Suprapubic skin (tissue), 3 donors: Measurements from ENCODE around the gene ZSWIM6.

Experiments
- EP300 ChIP-seq: sonication (generic); formaldehyde crosslinking; IDR thresholded peaks from one replicate; pipeline ENCODE4 v1.6.1; 2017; ENCODE audit warnings: antibody characterized with exemption
- POLR2A ChIP-seq, 2 donors: fragments of 450-650 bp; IDR thresholded peaks; one replicate each; pipeline ENCODE4 v1.6.1; 2017; ENCODE audit warnings: antibody characterized with exemption in 2 of 2, mild to moderate bottlenecking in 2 of 2, moderate library complexity in 2 of 2
- TF ChIP-seq, protein P1 (sequence below), 2 donors: fragments of 200-600 bp in 1 of 2; fragments of 450-650 bp in 1 of 2; sonication (generic) in 1 of 2; IDR thresholded peaks; one replicate each; pipeline ENCODE4 v1.5.1; 2016 to 2019; ENCODE audit warnings: antibody characterized with exemption in 2 of 2, mild to moderate bottlenecking in 1 of 2, moderate library complexity in 1 of 2

DNA sequence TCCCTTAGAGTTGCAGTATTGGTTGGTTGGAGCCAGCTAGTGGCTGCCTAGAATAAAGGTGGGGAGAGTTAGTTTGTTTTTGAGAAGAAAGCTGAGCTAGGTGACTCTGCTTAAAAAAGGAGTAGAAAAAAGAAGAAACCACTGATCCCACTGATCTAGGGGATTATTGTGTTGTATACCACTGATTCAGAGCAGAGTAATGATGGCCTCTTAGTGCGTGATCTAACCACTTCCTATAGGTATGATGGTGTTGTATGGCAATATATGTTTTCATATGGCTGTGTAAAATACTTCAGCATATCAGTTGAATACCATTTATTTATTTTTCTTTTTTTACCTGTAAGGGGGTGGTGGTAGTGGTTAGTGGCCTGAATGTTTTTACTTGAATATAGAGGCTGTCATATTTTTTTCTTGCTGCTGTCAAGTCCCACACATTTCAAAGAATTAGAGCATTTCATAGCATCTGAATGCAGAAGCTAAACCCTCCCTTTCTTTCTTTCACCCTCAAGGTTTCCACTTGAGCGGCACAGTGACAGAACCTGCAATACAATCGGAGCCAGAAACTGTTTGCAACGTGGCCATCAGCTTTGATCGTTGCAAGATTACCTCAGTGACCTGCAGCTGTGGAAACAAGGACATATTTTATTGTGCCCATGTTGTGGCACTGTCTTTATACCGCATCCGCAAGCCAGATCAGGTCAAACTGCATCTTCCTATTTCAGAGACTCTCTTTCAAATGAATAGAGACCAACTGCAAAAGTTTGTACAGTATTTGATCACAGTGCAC lies 140.3 kb downstream of the ZSWIM6 start:
- TF ChIP-seq, protein P1, sequence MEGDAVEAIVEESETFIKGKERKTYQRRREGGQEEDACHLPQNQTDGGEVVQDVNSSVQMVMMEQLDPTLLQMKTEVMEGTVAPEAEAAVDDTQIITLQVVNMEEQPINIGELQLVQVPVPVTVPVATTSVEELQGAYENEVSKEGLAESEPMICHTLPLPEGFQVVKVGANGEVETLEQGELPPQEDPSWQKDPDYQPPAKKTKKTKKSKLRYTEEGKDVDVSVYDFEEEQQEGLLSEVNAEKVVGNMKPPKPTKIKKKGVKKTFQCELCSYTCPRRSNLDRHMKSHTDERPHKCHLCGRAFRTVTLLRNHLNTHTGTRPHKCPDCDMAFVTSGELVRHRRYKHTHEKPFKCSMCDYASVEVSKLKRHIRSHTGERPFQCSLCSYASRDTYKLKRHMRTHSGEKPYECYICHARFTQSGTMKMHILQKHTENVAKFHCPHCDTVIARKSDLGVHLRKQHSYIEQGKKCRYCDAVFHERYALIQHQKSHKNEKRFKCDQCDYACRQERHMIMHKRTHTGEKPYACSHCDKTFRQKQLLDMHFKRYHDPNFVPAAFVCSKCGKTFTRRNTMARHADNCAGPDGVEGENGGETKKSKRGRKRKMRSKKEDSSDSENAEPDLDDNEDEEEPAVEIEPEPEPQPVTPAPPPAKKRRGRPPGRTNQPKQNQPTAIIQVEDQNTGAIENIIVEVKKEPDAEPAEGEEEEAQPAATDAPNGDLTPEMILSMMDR (IDR thresholded peaks at IDR 0.05) = no peak
- TF ChIP-seq POLR2A (IDR thresholded peaks at IDR 0.05) (no peak), EP300 (no peak)
